H1 (cell line): ENCODE data around the gene VSTM4. TPM values are rescaled to one million over a fixed set of nuclear protein-coding genes. Genes with fewer than 3 reads are reported as not detected.

Experiments
- CTCF ChIA-PET: fragments of 300-600 bp; sonication (Branson Sonifier 250); formaldehyde crosslinking; loops from one replicate; lab custom pipeline; 2021; ENCODE audit not compliant: partially characterized antibody; lab: Charles Lee
- POLR2A ChIA-PET: fragments of 300-600 bp; sonication (Branson Sonifier 250); formaldehyde crosslinking; loops from one replicate; lab custom pipeline; 2021; ENCODE audit warnings: inconsistent platforms; ENCODE audit not compliant: partially characterized antibody; lab: Charles Lee
- DNase-seq, 2 experiments: peaks; one replicate each; pipeline versions ENCODE4 v3.0.0 to v3.0.0-alpha.2; 2010 to 2022; ENCODE audit warnings: low spot score in 2 of 2, low read depth in 1 of 2, mixed read lengths in 1 of 2
- FAIRE-seq: peaks from 2 replicates; lab custom pipeline; 2011; peaks lifted over from hg19 to GRCh38; lab: Jason Lieb, UNC
- H2AFZ ChIP-seq: 2 replicates; pipeline ENCODE4 v1.8.1; 2012; ENCODE audit warnings: low read length, inconsistent platforms
- H2AK5ac ChIP-seq: 2 replicates; pipeline ENCODE4 v1.6.1; 2013; ENCODE audit warnings: low read depth, low read length
- H2BK120ac ChIP-seq: replicated peaks from 2 replicates; pipeline ENCODE3; 2013; ENCODE audit warnings: low read depth, low read length, inconsistent platforms
- H2BK12ac ChIP-seq: 2 replicates; pipeline ENCODE4 v1.6.1; 2013; ENCODE audit warnings: low read depth, low read length
- H2BK15ac ChIP-seq: 2 replicates; pipeline ENCODE4 v1.6.1; 2013; ENCODE audit warnings: low read length
- H2BK20ac ChIP-seq: 2 replicates; pipeline ENCODE4 v1.6.1; 2013; ENCODE audit warnings: low read length
- H2BK5ac ChIP-seq: 2 replicates; pipeline ENCODE4 v1.6.1; 2013; ENCODE audit warnings: low read depth, low read length
- H3K14ac ChIP-seq: 2 replicates; pipeline ENCODE4 v1.6.1; 2013; ENCODE audit warnings: inconsistent platforms; ENCODE audit not compliant: insufficient read length
- H3K18ac ChIP-seq: 2 replicates; pipeline ENCODE4 v1.6.1; 2013; ENCODE audit warnings: low read length; ENCODE audit errors: extremely low read depth
- H3K23ac ChIP-seq: 2 replicates; pipeline ENCODE4 v1.6.1; 2013; ENCODE audit warnings: inconsistent platforms; ENCODE audit not compliant: insufficient read length
- H3K23me2 ChIP-seq: 2 replicates; pipeline ENCODE4 v1.6.1; 2013; ENCODE audit warnings: low read depth, low read length
- H3K27ac ChIP-seq: 2 replicates; pipeline ENCODE4 v1.6.1; 2011; ENCODE audit warnings: low read depth, low read length, inconsistent platforms
- H3K27me3 ChIP-seq, 4 experiments: replicated peaks in 1 of 4; 1 replicate in 1 of 4; 2 replicates in 3 of 4; pipeline versions ENCODE4 v1.6.1 to v1.8.1; 2011 to 2013; ENCODE audit warnings: low read length in 3 of 4, mild to moderate bottlenecking in 3 of 4, inconsistent platforms in 2 of 4, mixed read lengths in 2 of 4, moderate library complexity in 1 of 4; ENCODE audit not compliant: control insufficient read depth in 3 of 4, insufficient read depth in 3 of 4; ENCODE audit errors: extremely low read depth in 1 of 4
- H3K36me3 ChIP-seq, 4 experiments: 2 replicates each; pipeline versions ENCODE4 v1.6.1 to v1.8.1; 2011 to 2013; ENCODE audit warnings: mild to moderate bottlenecking in 4 of 4, low read length in 3 of 4, moderate library complexity in 2 of 4, control low read depth in 1 of 4, inconsistent platforms in 1 of 4; ENCODE audit not compliant: insufficient read depth in 4 of 4, control insufficient read depth in 2 of 4
- H3K4ac ChIP-seq: replicated peaks from 2 replicates; pipeline ENCODE3; 2013; ENCODE audit warnings: low read length, low read depth, mixed read lengths, inconsistent platforms; ENCODE audit not compliant: insufficient read length
- H3K4me1 ChIP-seq, 4 experiments: replicated peaks in 1 of 4; 1 replicate in 1 of 4; 2 replicates in 3 of 4; pipeline versions ENCODE4 v1.6.1 to v1.8.1; 2011 to 2013; ENCODE audit warnings: low read length in 3 of 4, inconsistent platforms in 2 of 4, mixed read lengths in 1 of 4; ENCODE audit not compliant: insufficient read depth in 4 of 4, control insufficient read depth in 3 of 4
- H3K4me2 ChIP-seq, 2 experiments: 2 replicates each; pipeline versions ENCODE4 v1.6.1 to v1.8.1; 2011 to 2013; ENCODE audit warnings: low read depth in 2 of 2, low read length in 2 of 2, control low read depth in 1 of 2, inconsistent platforms in 1 of 2, mild to moderate bottlenecking in 1 of 2; ENCODE audit not compliant: insufficient read depth in 1 of 2
- H3K4me3 ChIP-seq, 4 experiments: fragments of 200-600, 300-600 bp in 1 of 4; sonication (generic), shearing (Covaris generic), sonication (Bioruptor Twin) in 1 of 4; 2 replicates each; pipeline versions ENCODE4 v1.5.1 to v1.8.1; 2011 to 2016; ENCODE audit warnings: low read length in 4 of 4, low read depth in 3 of 4, control low read depth in 2 of 4, inconsistent platforms in 2 of 4, mild to moderate bottlenecking in 2 of 4, mixed read lengths in 1 of 4, moderate library complexity in 1 of 4; ENCODE audit not compliant: insufficient read depth in 2 of 4; ENCODE audit errors: extremely low read depth in 1 of 4
- H3K56ac ChIP-seq: replicated peaks from 2 replicates; pipeline ENCODE3; 2013; ENCODE audit warnings: low read depth, mild to moderate bottlenecking, mixed read lengths, low read length, inconsistent platforms; ENCODE audit not compliant: insufficient read length
- H3K79me1 ChIP-seq: 2 replicates; pipeline ENCODE4 v1.6.1; 2013; ENCODE audit warnings: low read depth, low read length, control low read depth
- H3K79me2 ChIP-seq, 2 experiments: 2 replicates each; pipeline versions ENCODE4 v1.6.1 to v1.8.1; 2012 to 2013; ENCODE audit warnings: low read length in 2 of 2, mild to moderate bottlenecking in 2 of 2, inconsistent platforms in 1 of 2; ENCODE audit not compliant: insufficient read depth in 2 of 2, control insufficient read depth in 1 of 2
- H3K9ac ChIP-seq, 4 experiments: replicated peaks in 1 of 4; 1 replicate in 1 of 4; 2 replicates in 3 of 4; pipeline versions ENCODE4 v1.6.1 to v1.8.1; 2011 to 2013; ENCODE audit warnings: low read depth in 3 of 4, low read length in 3 of 4, control low read depth in 2 of 4, mild to moderate bottlenecking in 2 of 4, moderate library complexity in 2 of 4, inconsistent platforms in 1 of 4; ENCODE audit errors: extremely low read depth in 1 of 4
- H3K9me3 ChIP-seq, 2 experiments: 2 replicates each; pipeline versions ENCODE4 v1.6.1 to v1.8.1; 2012 to 2013; ENCODE audit warnings: mild to moderate bottlenecking in 2 of 2, moderate library complexity in 2 of 2, control low read depth in 1 of 2, inconsistent platforms in 1 of 2, low read depth in 1 of 2, low read length in 1 of 2, mixed read lengths in 1 of 2; ENCODE audit not compliant: insufficient read depth in 2 of 2
- H4K20me1 ChIP-seq, 2 experiments: replicated peaks in 1 of 2; 2 replicates each; pipeline versions ENCODE3 to v1.8.1; 2011 to 2013; ENCODE audit warnings: inconsistent platforms in 2 of 2, low read length in 2 of 2, mild to moderate bottlenecking in 1 of 2; ENCODE audit not compliant: insufficient read depth in 2 of 2, control insufficient read depth in 1 of 2
- H4K5ac ChIP-seq: 2 replicates; pipeline ENCODE4 v1.6.1; 2013; ENCODE audit warnings: low read length, low read depth, mixed read lengths, inconsistent platforms; ENCODE audit not compliant: insufficient read length
- H4K8ac ChIP-seq: 2 replicates; pipeline ENCODE4 v1.8.0; 2013; ENCODE audit warnings: mild to moderate bottlenecking, moderate library complexity, low read length, inconsistent platforms; ENCODE audit not compliant: insufficient read depth; ENCODE audit errors: extremely low read depth
- H4K91ac ChIP-seq: replicated peaks from 2 replicates; pipeline ENCODE3; 2013; ENCODE audit warnings: low read length, mixed read lengths, inconsistent platforms; ENCODE audit not compliant: insufficient read length
- E2F6 ChIP-seq: IDR thresholded peaks from 2 replicates; pipeline ENCODE4 v1.6.1; 2012; ENCODE audit warnings: inconsistent platforms
- KDM1A ChIP-seq: fragments of 200-600, 300-600 bp; sonication (generic); IDR thresholded peaks from 2 replicates; pipeline ENCODE4 v1.7.1; 2016; ENCODE audit warnings: mild to moderate bottlenecking, low read length, borderline replicate concordance
- RAD21 ChIP-seq, 2 experiments: IDR thresholded peaks in 1 of 2; conservative IDR thresholded peaks in 1 of 2; 2 replicates each; pipeline ENCODE4 v1.6.1; 2011; ENCODE audit warnings: low read depth in 2 of 2, low read length in 2 of 2, improper control_type of control experiment in 1 of 2, inconsistent platforms in 1 of 2, mild to moderate bottlenecking in 1 of 2, moderate library complexity in 1 of 2
- RFX5 ChIP-seq: IDR thresholded peaks from 2 replicates; pipeline ENCODE4 v1.6.1; 2011; ENCODE audit warnings: low read depth, low read length, improper control_type of control experiment, borderline replicate concordance
- SAP30 ChIP-seq: fragments of 300-600 bp; sonication (generic); IDR thresholded peaks from 2 replicates; pipeline ENCODE4 v1.7.1; 2012; ENCODE audit warnings: low read length, moderate library complexity, mild to moderate bottlenecking, inconsistent platforms; ENCODE audit not compliant: insufficient read depth, insufficient replicate concordance
- ZNF274 ChIP-seq: IDR thresholded peaks from 2 replicates; pipeline ENCODE4 v1.7.0; 2012; ENCODE audit warnings: low read length, borderline replicate concordance; ENCODE audit errors: extremely low read depth
- WGBS, 2 experiments: shearing (Covaris generic) in 1 of 2; methylation state at CpG; one replicate each; pipeline versions ENCODE4 v1.1.6 to v1.1.7; 2013 to 2015; ENCODE audit warnings: low lambda C conversion rate in 2 of 2, mixed read lengths in 2 of 2, inconsistent platforms in 1 of 2, low coverage in 1 of 2, missing lambda C conversion rate in 1 of 2; ENCODE audit not compliant: insufficient replicate concordance in 2 of 2, insufficient coverage in 1 of 2, insufficient read length in 1 of 2; ENCODE audit errors: extremely low coverage in 1 of 2, missing lambda C conversion rate in 1 of 2; 5-methylcytosine and 5-hydroxymethylcytosine counted together
- polyA plus RNA-seq, 7 experiments: library from polyadenylated mRNA; depleted of rRNA in 3 of 7; stranded (reverse) in 5 of 7; unstranded in 2 of 7; fragments of >200 nt in 5 of 7; fragments of 200-250 nt in 2 of 7; gene quantifications; 1 replicate in 5 of 7; 2 replicates in 1 of 7; 4 replicates in 1 of 7; pipeline versions ENCODE4 v1.2.1 to v1.2.3, GENCODE V29; 2011 to 2013; ENCODE audit warnings: missing spikeins in 2 of 7, mixed read lengths in 2 of 7
- total RNA-seq: library from RNA; stranded (reverse); fragmentation: NEBNext Ultra II Directional; extraction: Animal tissue kit (Norgen Biotek cat#: 25700); gene quantifications from 2 replicates; pipeline ENCODE4 v1.2.1, GENCODE V29; 2021

The VSTM4 gene
- total and polyA plus RNA-seq, 2 of the 8 experiments (the other 6 are each of a cell fraction or from before 2014, with no cell fraction given) = 0.48 to 0.73 TPM

GRCh38 chr10:49075743-49076142 is 39.6 kb downstream of the VSTM4 start:
- Histone ChIP-seq H2BK120ac (no peak overlapping the region), H3K23ac (no peak overlapping the region), H3K18ac (no peak overlapping the region), H2BK15ac (no peak overlapping the region), H2BK20ac (no peak overlapping the region), H3K79me2 (no peaks in the 10 kb centered on the region), H2AK5ac (no peak overlapping the region), H3K79me1 (no peaks in the 10 kb centered on the region), H3K36me3 (no peaks in the 10 kb centered on the region), H4K8ac (no peak overlapping the region), H3K14ac (no peak overlapping the region), H3K9me3 (no peaks in the 10 kb centered on the region; a peak in 1 of 4 replicates), H3K27me3 (no peaks in the 10 kb centered on the region; a peak in 3 of 7 replicates), H4K91ac (no peak overlapping the region), H4K20me1 (no peaks in the 10 kb centered on the region), H3K4ac (no peak overlapping the region), H2AFZ (no peak overlapping the region), H3K56ac (no peak overlapping the region), H3K23me2 (no peaks in the 10 kb centered on the region), H3K4me1 (no peaks in the 10 kb centered on the region; a peak in 1 of 7 replicates), H2BK5ac (no peak overlapping the region), H3K4me3 (no peak overlapping the region), H3K9ac (no peak overlapping the region), H3K4me2 (no peak overlapping the region), H3K27ac (no peak overlapping the region), H4K5ac (no peak overlapping the region), H2BK12ac (no peak overlapping the region)
- CTCF ChIA-PET = interaction anchor here (0.7 to 1.6 kb wide), 3 partner anchors 10 to 13 kb away, joined by 3 to 4 read pairs (median 3); no protein-coding TSS in a partner anchor
- WGBS, 2 experiments = 95% methylated on average over 2 of the region's 2 CpGs; no CpG with 5 or more reads in 1 of the 2 experiments
- FAIRE-seq (no peak), DNase-seq (peak in 1 of 2 experiments; percentile 30)
- POLR2A ChIA-PET = no interaction called here
- TF ChIP-seq KDM1A = no peak
- TF ChIP-seq E2F6 = no peak
- TF ChIP-seq ZNF274 = no peak
- no peak for TF ChIP-seq RAD21 (IDR thresholded peaks at IDR 0.05 in 1 of 2, conservative IDR thresholded peaks at IDR 0.05 in 1 of 2; ENCODE audit: low read depth in 2 of 2, low read length in 2 of 2)
- TF ChIP-seq SAP30 = no peak
- no peak for TF ChIP-seq RFX5
